WTC11 (cell line): ENCODE results near the gene TBC1D21. TPM values are rescaled to one million over a fixed set of nuclear protein-coding genes. Genes with fewer than 3 reads are reported as not detected.

Source experiments
- ATAC-seq: fragments of 200-7000 bp; cut with Tn5 transposase; 2 replicates; pipeline ENCODE4 v1.10.0; 2021; ENCODE audit warnings: mild to moderate bottlenecking, moderate library complexity
- CTCF ChIA-PET: fragments of 300-600 bp; sonication (Branson Sonifier 250); formaldehyde crosslinking; loops from one replicate; lab custom pipeline; 2021; ENCODE audit warnings: antibody characterized with exemption; lab: Charles Lee
- POLR2A ChIA-PET: fragments of 350-600 bp; sonication (Branson Sonifier 250); formaldehyde crosslinking; loops from one replicate; lab custom pipeline; 2021; ENCODE audit warnings: antibody characterized with exemption; lab: Charles Lee
- DNase-seq: peaks from one replicate; pipeline ENCODE4 v3.0.0; 2021; ENCODE audit warnings: low spot score
- H3K27ac Mint-ChIP-seq: 2 replicates; pipeline ENCODE4 v1.8.0; 2021; ENCODE audit warnings: mixed read lengths
- H3K27me3 Mint-ChIP-seq: 2 replicates; pipeline ENCODE4 v1.8.0; 2021; ENCODE audit warnings: low read depth, mild to moderate bottlenecking, moderate library complexity, mixed read lengths
- H3K36me3 Mint-ChIP-seq: 2 replicates; pipeline ENCODE4 v1.8.0; 2021; ENCODE audit warnings: mixed read lengths
- H3K4me1 Mint-ChIP-seq: 2 replicates; pipeline ENCODE4 v1.8.0; 2022; ENCODE audit warnings: mixed read lengths
- H3K4me3 Mint-ChIP-seq: 2 replicates; pipeline ENCODE4 v1.8.0; 2021; ENCODE audit warnings: mild to moderate bottlenecking, moderate library complexity, mixed read lengths
- H3K9me3 Mint-ChIP-seq: 2 replicates; pipeline ENCODE4 v1.8.0; 2021; ENCODE audit warnings: mixed read lengths
- ATF2 ChIP-seq: sonication (generic); formaldehyde crosslinking; IDR thresholded peaks from 2 replicates; pipeline ENCODE4 v1.8.1; 2022; ENCODE audit warnings: low read depth, missing genetic modification reagents, borderline replicate concordance
- CBFB ChIP-seq: sonication (generic); formaldehyde crosslinking; IDR thresholded peaks from 2 replicates; pipeline ENCODE4 v1.8.1; 2022; ENCODE audit warnings: mild to moderate bottlenecking, low read depth, missing genetic modification reagents
- CREB1 ChIP-seq: sonication (generic); formaldehyde crosslinking; IDR thresholded peaks from 2 replicates; pipeline ENCODE4 v1.8.0; 2023; ENCODE audit warnings: mild to moderate bottlenecking, missing genetic modification reagents
- CREM ChIP-seq: sonication (generic); formaldehyde crosslinking; IDR thresholded peaks from 2 replicates; pipeline ENCODE4 v1.8.1; 2022; ENCODE audit warnings: mild to moderate bottlenecking, missing genetic modification reagents, moderate library complexity
- CTCF ChIP-seq: fragments of 200-600 bp; IDR thresholded peaks from 2 replicates; pipeline ENCODE4 v1.8.0; 2022; ENCODE audit warnings: antibody characterized with exemption
- E2F5 ChIP-seq: sonication (generic); formaldehyde crosslinking; IDR thresholded peaks from 2 replicates; pipeline ENCODE4 v1.8.1; 2022; ENCODE audit warnings: mild to moderate bottlenecking, moderate library complexity, missing genetic modification reagents
- EMX1 ChIP-seq: fragments of 250-450 bp; sonication (Bioruptor Pico); IDR thresholded peaks from 2 replicates; pipeline ENCODE4 v1.8.0; 2021; ENCODE audit warnings: mild to moderate bottlenecking
- GRHL2 ChIP-seq: fragments of 250-450 bp; sonication (Bioruptor Pico); IDR thresholded peaks from 2 replicates; pipeline ENCODE4 v1.8.0; 2022; ENCODE audit warnings: mild to moderate bottlenecking, moderate library complexity; ENCODE audit not compliant: insufficient replicate concordance, severe bottlenecking
- NR2C2 ChIP-seq: sonication (generic); formaldehyde crosslinking; IDR thresholded peaks from 2 replicates; pipeline ENCODE4 v1.8.0; 2022; ENCODE audit warnings: mild to moderate bottlenecking, missing genetic modification reagents
- RORB ChIP-seq: fragments of 250-450 bp; sonication (Bioruptor Pico); IDR thresholded peaks from 2 replicates; pipeline ENCODE4 v1.9.0; 2021; ENCODE audit warnings: mild to moderate bottlenecking
- SMAD3 ChIP-seq: sonication (generic); formaldehyde crosslinking; IDR thresholded peaks from 2 replicates; pipeline ENCODE4 v1.8.0; 2022; ENCODE audit warnings: missing genetic modification reagents, mild to moderate bottlenecking, borderline replicate concordance
- TEAD4 ChIP-seq: sonication (generic); formaldehyde crosslinking; IDR thresholded peaks from 2 replicates; pipeline ENCODE4 v1.8.0; 2022; ENCODE audit warnings: mild to moderate bottlenecking, missing genetic modification reagents
- ZNF317 ChIP-seq: sonication (generic); formaldehyde crosslinking; IDR thresholded peaks from 2 replicates; pipeline ENCODE4 v1.8.1; 2023; ENCODE audit warnings: low read depth, mild to moderate bottlenecking, moderate library complexity, missing genetic modification reagents, borderline replicate concordance
- ZNF423 ChIP-seq: fragments of 250-450 bp; sonication (Bioruptor Pico); IDR thresholded peaks from 2 replicates; pipeline ENCODE4 v2.1.2; 2022; ENCODE audit warnings: mild to moderate bottlenecking, moderate library complexity
- ZNF532 ChIP-seq: fragments of 250-450 bp; sonication (Bioruptor Pico); IDR thresholded peaks from 2 replicates; pipeline ENCODE4 v1.9.0; 2021; ENCODE audit warnings: mild to moderate bottlenecking, borderline replicate concordance
- ZNF671 ChIP-seq: fragments of 250-450 bp; sonication (Bioruptor Pico); IDR thresholded peaks from 2 replicates; pipeline ENCODE4 v1.8.0; 2021; ENCODE audit warnings: mild to moderate bottlenecking
- total RNA-seq: library from RNA; stranded (reverse); gene quantifications from 3 replicates; pipeline ENCODE4 v1.2.3, GENCODE V29; 2021
- TF ChIP-seq, protein P1 (sequence below): sonication (generic); formaldehyde crosslinking; IDR thresholded peaks from 2 replicates; pipeline ENCODE4 v1.8.1; 2023; ENCODE audit warnings: mild to moderate bottlenecking, missing genetic modification reagents, moderate library complexity
- TF ChIP-seq, protein P2 (sequence below): sonication (generic); formaldehyde crosslinking; IDR thresholded peaks from 2 replicates; pipeline ENCODE4 v1.8.1; 2022; ENCODE audit warnings: mild to moderate bottlenecking, missing genetic modification reagents, moderate library complexity, borderline replicate concordance
- TF ChIP-seq, protein P3 (sequence below): sonication (generic); formaldehyde crosslinking; IDR thresholded peaks from 2 replicates; pipeline ENCODE4 v1.8.0; 2023; ENCODE audit warnings: mild to moderate bottlenecking, missing genetic modification reagents

TBC1D21 gene
- total RNA-seq, 1 experiment from 2014 or later, result not detected

DNA sequence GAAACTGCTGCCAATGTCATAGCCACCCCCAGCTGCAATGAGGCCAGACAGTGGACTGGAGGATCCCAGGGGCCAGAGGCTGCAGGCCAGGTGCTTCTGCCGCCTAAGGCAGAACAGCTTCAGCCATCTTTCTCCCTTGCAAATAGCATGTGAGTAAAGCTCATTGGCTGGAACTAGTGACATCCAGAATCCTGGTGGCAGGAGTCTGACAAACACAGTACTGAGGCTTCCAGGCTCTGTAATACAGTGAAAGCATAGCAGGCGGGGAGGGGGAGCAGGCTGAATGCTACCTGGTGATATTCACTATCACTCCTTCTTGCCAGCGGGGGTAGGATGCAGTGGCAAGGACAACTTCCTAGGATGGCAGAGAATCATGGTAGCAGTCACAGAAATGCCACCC lies 36.5 kb upstream of the TBC1D21 start (continued):
- TF ChIP-seq, protein P1, sequence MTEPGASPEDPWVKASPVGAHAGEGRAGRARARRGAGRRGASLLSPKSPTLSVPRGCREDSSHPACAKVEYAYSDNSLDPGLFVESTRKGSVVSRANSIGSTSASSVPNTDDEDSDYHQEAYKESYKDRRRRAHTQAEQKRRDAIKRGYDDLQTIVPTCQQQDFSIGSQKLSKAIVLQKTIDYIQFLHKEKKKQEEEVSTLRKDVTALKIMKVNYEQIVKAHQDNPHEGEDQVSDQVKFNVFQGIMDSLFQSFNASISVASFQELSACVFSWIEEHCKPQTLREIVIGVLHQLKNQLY (CRISPR knock-in tag), result no peak
- TF ChIP-seq ZNF423 (CRISPR knock-in tag), result no peak
- no peak for TF ChIP-seq ATF2 (CRISPR knock-in tag)
- TF ChIP-seq EMX1 (CRISPR knock-in tag), result no peak
- TF ChIP-seq, protein P2, sequence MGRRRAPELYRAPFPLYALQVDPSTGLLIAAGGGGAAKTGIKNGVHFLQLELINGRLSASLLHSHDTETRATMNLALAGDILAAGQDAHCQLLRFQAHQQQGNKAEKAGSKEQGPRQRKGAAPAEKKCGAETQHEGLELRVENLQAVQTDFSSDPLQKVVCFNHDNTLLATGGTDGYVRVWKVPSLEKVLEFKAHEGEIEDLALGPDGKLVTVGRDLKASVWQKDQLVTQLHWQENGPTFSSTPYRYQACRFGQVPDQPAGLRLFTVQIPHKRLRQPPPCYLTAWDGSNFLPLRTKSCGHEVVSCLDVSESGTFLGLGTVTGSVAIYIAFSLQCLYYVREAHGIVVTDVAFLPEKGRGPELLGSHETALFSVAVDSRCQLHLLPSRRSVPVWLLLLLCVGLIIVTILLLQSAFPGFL, result no peak
- TF ChIP-seq CREB1 (CRISPR knock-in tag), result no peak
- no peak for TF ChIP-seq TEAD4 (CRISPR knock-in tag)

GRCh38 chr15:73838831-73839426 lies 34.4 kb upstream of the TBC1D21 start:
- CTCF ChIA-PET, result interaction anchor here (1.0 to 1.9 kb wide), 3 partner anchors 27 to 203 kb away, joined by 4 to 5 read pairs (median 4); no protein-coding TSS in a partner anchor
- Mint-ChIP-seq H3K9me3 (peaks cover 4% of the 10 kb centered on the region), H3K27me3 (peaks cover 4% of the 10 kb centered on the region; the same call in 1 of the 2 replicates), H3K4me1 (peaks cover 15% of the 10 kb centered on the region), H3K4me3 (no peak overlapping the region), H3K27ac (no peak overlapping the region), H3K36me3 (no peaks in the 10 kb centered on the region)
- POLR2A ChIA-PET, result no interaction called here
- ATAC-seq (no peak), DNase-seq (no peak)
- TF ChIP-seq NR2C2 (CRISPR knock-in tag) (no peak), CBFB (CRISPR knock-in tag) (no peak), E2F5 (CRISPR knock-in tag) (no peak), SMAD3 (CRISPR knock-in tag) (no peak), CREM (no peak)
- TF ChIP-seq, protein P3, sequence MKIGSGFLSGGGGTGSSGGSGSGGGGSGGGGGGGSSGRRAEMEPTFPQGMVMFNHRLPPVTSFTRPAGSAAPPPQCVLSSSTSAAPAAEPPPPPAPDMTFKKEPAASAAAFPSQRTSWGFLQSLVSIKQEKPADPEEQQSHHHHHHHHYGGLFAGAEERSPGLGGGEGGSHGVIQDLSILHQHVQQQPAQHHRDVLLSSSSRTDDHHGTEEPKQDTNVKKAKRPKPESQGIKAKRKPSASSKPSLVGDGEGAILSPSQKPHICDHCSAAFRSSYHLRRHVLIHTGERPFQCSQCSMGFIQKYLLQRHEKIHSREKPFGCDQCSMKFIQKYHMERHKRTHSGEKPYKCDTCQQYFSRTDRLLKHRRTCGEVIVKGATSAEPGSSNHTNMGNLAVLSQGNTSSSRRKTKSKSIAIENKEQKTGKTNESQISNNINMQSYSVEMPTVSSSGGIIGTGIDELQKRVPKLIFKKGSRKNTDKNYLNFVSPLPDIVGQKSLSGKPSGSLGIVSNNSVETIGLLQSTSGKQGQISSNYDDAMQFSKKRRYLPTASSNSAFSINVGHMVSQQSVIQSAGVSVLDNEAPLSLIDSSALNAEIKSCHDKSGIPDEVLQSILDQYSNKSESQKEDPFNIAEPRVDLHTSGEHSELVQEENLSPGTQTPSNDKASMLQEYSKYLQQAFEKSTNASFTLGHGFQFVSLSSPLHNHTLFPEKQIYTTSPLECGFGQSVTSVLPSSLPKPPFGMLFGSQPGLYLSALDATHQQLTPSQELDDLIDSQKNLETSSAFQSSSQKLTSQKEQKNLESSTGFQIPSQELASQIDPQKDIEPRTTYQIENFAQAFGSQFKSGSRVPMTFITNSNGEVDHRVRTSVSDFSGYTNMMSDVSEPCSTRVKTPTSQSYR (CRISPR knock-in tag), result no peak

- no peak overlapping the region for H3K4me3 Mint-ChIP-seq
- CTCF ChIA-PET, result interaction anchor here (1.0 to 1.9 kb wide), 4 partner anchors 26 to 204 kb away, joined by 3 to 5 read pairs (median 4); no protein-coding TSS in a partner anchor
- H3K36me3 Mint-ChIP-seq, result no peaks in the 10 kb centered on the region
- ATAC-seq (no peak), DNase-seq (no peak)
- H3K27ac Mint-ChIP-seq, result no peak overlapping the region
- peaks cover 4% of the 10 kb centered on the region; the same call in 1 of the 2 replicates for H3K27me3 Mint-ChIP-seq
- H3K9me3 Mint-ChIP-seq, result peaks cover 4% of the 10 kb centered on the region
- H3K4me1 Mint-ChIP-seq, result peaks cover 21% of the 10 kb centered on the region
- POLR2A ChIA-PET, result no interaction called here
- TF ChIP-seq ZNF532 (CRISPR knock-in tag), result no peak
- no peak for TF ChIP-seq CTCF
- no peak for TF ChIP-seq ZNF317
- no peak for TF ChIP-seq ZNF671 (CRISPR knock-in tag)
- no peak for TF ChIP-seq RORB (CRISPR knock-in tag)
- TF ChIP-seq GRHL2 (CRISPR knock-in tag), result no peak
These were observed 33.5 kb upstream of the TBC1D21 start for GRCh38 chr15:73839699-73840377.
